Measurements from ENCODE around the gene ADAMTS19. TPM values are rescaled to one million over a fixed set of nuclear protein-coding genes. Genes with fewer than 3 reads are reported as not detected.

ADAMTS19 gene
- total RNA-seq, 4 donors from 2014 or later = 0.76 TPM; not detected in 3

GRCh38 chr5:129716235-129716634 lies 256.1 kb downstream of the ADAMTS19 start:
- 29 to 45% methylated on average over 1 of the region's 1 CpG for WGBS, 2 donors
- no peaks in the 10 kb centered on the region for H3K4me1 ChIP-seq
- no peaks in the 10 kb centered on the region for H3K36me3 ChIP-seq
- H3K27ac ChIP-seq = no peak overlapping the region
- H3K4me3 ChIP-seq = no peak overlapping the region
- DNase-seq = no peak
- no peak for TF ChIP-seq CTCF (IDR thresholded peaks at IDR 0.05)
- TF ChIP-seq POLR2A (IDR thresholded peaks at IDR 0.05) = no peak
- no peaks in the 10 kb centered on the region for H3K9me3 ChIP-seq
- intact Hi-C loops (cut with DNase I) = no loop called here
- H3K27me3 ChIP-seq = no peaks in the 10 kb centered on the region

- intact Hi-C loops (cut with DNase I) = no loop called here
- no peak for DNase-seq
- no peak for TF ChIP-seq CTCF (IDR thresholded peaks at IDR 0.05)
- TF ChIP-seq POLR2A (IDR thresholded peaks at IDR 0.05) = no peak
- H3K4me3 ChIP-seq = no peak overlapping the region
- H3K4me1 ChIP-seq = no peaks in the 10 kb centered on the region
- H3K9me3 ChIP-seq = no peaks in the 10 kb centered on the region
- no peak overlapping the region for H3K27ac ChIP-seq
- no peaks in the 10 kb centered on the region for H3K36me3 ChIP-seq
- WGBS, 2 donors = 77 to 81% methylated on average over 5 of the region's 5 CpGs
- no peaks in the 10 kb centered on the region for H3K27me3 ChIP-seq
These were observed 256.6 kb downstream of the ADAMTS19 start for GRCh38 chr5:129716651-129717050.

- Histone ChIP-seq H3K27me3 (no peaks in the 10 kb centered on the region), H3K27ac (no peak overlapping the region), H3K9me3 (no peaks in the 10 kb centered on the region), H3K4me3 (no peak overlapping the region), H3K36me3 (no peaks in the 10 kb centered on the region), H3K4me1 (no peaks in the 10 kb centered on the region)
- intact Hi-C loops (cut with DNase I) = no loop called here
- TF ChIP-seq POLR2A (IDR thresholded peaks at IDR 0.05) = no peak
- DNase-seq = no peak
These were observed 257.7 kb downstream of the ADAMTS19 start for GRCh38 chr5:129717751-129718310.

DNA sequence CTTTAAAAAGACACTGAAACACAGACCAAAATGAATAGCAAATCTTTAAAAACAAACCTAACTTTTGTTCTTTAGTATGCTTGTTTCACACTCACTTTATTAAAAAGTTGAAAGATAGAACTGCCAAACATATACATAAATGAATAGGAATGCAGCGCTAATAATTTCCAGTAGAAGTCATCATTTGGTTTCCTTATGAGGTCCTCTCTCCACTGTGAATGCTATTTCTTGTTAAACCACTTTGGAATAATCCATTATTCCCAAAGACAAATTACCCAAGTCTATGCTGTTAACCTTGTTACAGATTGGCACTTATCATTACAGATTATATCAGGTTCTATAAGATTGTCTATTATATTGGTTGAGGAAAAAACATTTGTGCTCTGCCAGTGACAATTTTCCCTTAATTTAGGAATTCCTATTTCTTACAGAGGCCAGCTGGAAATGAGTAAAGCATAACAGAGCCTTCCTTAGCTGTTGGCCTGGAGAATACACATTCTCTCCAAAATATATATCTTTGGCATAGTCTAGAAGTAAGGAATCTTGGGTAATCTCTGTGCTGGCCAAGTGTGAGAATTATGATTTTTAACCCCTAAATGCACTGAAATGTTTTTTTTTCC lies 258.5 kb downstream of the ADAMTS19 start:
- WGBS, 2 donors = 63 to 77% methylated on average over 1 of the region's 1 CpG
- H3K27me3 ChIP-seq = no peaks in the 10 kb centered on the region
- no peaks in the 10 kb centered on the region for H3K36me3 ChIP-seq
- H3K4me3 ChIP-seq = no peak overlapping the region
- no peak overlapping the region for H3K27ac ChIP-seq
- H3K4me1 ChIP-seq = no peaks in the 10 kb centered on the region
- TF ChIP-seq CTCF (IDR thresholded peaks at IDR 0.05) = no peak
- no peak for TF ChIP-seq POLR2A (IDR thresholded peaks at IDR 0.05)
- intact Hi-C loops (cut with DNase I) = no loop called here
- no peaks in the 10 kb centered on the region for H3K9me3 ChIP-seq
- no peak for DNase-seq

DNA sequence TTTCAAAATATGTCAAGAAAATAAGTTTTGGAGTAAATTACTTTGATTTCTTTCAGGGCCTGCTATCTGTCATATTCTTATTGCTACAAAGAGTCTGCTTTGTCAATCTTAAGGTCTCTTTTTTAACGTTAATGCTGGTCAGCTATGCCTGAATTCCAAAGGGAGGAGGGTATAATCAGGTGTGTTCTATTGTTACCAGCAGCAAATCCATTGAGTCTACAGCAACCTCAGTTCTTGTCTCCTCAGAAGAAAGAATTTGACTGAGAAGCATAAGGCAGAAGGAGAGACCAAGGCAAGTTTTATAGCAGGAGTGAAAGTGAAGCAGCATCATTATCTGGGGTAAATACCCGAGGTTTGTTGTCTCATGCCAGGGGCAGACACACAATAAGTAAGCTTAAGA lies 264.1 kb downstream of the ADAMTS19 start:
- Histone ChIP-seq H3K36me3 (no peaks in the 10 kb centered on the region), H3K9me3 (no peaks in the 10 kb centered on the region), H3K4me1 (no peaks in the 10 kb centered on the region), H3K27ac (no peak overlapping the region), H3K27me3 (no peaks in the 10 kb centered on the region), H3K4me3 (no peak overlapping the region)
- intact Hi-C loops (cut with DNase I) = no loop called here
- WGBS, 2 donors = 32 to 34% methylated on average over 2 of the region's 2 CpGs
- no peak for DNase-seq
- TF ChIP-seq POLR2A (IDR thresholded peaks at IDR 0.05) (no peak), CTCF (IDR thresholded peaks at IDR 0.05) (no peak)

- WGBS, 2 donors = 86% methylated on average over 4 of the region's 4 CpGs
- H3K9me3 ChIP-seq = no peaks in the 10 kb centered on the region
- no peak for TF ChIP-seq CTCF (IDR thresholded peaks at IDR 0.05)
- no peak for TF ChIP-seq POLR2A (IDR thresholded peaks at IDR 0.05)
- H3K36me3 ChIP-seq = no peaks in the 10 kb centered on the region
- H3K4me3 ChIP-seq = no peak overlapping the region
- DNase-seq = no peak
- no peak overlapping the region for H3K27ac ChIP-seq
- intact Hi-C loops (cut with DNase I) = no loop called here
- H3K4me1 ChIP-seq = no peaks in the 10 kb centered on the region
- H3K27me3 ChIP-seq = no peaks in the 10 kb centered on the region
These were observed 264.5 kb downstream of the ADAMTS19 start for GRCh38 chr5:129724647-129725046.
